Testis (tissue), 2 donors: ENCODE measurements around the gene SH3BP2.

Experiments used
- CTCF ChIP-seq, 3 experiments: fragments of 450-650 bp in 2 of 3; fragments of 200-600 bp in 1 of 3; sonication (generic) in 1 of 3; IDR thresholded peaks; one replicate each; pipeline ENCODE4 v1.5.1; 2016 to 2019; ENCODE audit warnings: antibody characterized with exemption in 3 of 3, mild to moderate bottlenecking in 2 of 3, moderate library complexity in 1 of 3
- POLR2A ChIP-seq: fragments of 450-650 bp; IDR thresholded peaks from one replicate; pipeline ENCODE4 v1.6.1; 2017; ENCODE audit warnings: antibody characterized with exemption, mild to moderate bottlenecking, moderate library complexity

GRCh38 chr4:2794486-2795299 lies 1.8 kb downstream of the SH3BP2 start:
- TF ChIP-seq CTCF (IDR thresholded peaks at IDR 0.05), result no peak
- no peak for TF ChIP-seq POLR2A
